Head of caudate nucleus (tissue), 42 donors: ENCODE measurements around the gene PPP1R14B.

Experiments
- DNase-seq, 42 donors: peaks; one replicate each; pipeline versions ENCODE4 v3.0.0 to v3.0.0-alpha.2; 2020 to 2021; ENCODE audit warnings: mixed read lengths in 7 of 42
- intact Hi-C: fragments of 100-400 bp; cut with DNase I; formaldehyde crosslinking; loops from one replicate; pipeline ENCODE4 v1.15.0; 2022

PPP1R14B gene

DNA sequence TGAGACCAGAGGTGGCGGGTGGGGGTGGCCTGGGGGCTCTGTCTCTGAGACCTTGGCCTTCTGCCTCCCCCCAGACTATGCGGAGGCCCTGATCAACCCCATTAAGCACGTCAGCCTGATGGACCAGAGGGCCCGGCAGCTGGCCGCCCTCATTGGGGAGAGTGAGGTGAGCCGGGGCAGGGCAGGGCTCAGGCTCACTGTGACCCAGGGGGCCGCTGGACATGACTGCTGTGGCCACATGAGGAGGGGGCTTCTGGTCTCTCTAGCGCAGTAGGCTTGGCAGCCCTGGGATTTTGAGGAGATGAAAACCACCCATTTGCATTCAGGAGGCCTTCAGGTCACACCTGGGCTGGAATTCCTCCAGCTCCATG lies 17.2 kb upstream of the PPP1R14B start:
- intact Hi-C loops = no loop called here
- DNase-seq = no peak

DNA sequence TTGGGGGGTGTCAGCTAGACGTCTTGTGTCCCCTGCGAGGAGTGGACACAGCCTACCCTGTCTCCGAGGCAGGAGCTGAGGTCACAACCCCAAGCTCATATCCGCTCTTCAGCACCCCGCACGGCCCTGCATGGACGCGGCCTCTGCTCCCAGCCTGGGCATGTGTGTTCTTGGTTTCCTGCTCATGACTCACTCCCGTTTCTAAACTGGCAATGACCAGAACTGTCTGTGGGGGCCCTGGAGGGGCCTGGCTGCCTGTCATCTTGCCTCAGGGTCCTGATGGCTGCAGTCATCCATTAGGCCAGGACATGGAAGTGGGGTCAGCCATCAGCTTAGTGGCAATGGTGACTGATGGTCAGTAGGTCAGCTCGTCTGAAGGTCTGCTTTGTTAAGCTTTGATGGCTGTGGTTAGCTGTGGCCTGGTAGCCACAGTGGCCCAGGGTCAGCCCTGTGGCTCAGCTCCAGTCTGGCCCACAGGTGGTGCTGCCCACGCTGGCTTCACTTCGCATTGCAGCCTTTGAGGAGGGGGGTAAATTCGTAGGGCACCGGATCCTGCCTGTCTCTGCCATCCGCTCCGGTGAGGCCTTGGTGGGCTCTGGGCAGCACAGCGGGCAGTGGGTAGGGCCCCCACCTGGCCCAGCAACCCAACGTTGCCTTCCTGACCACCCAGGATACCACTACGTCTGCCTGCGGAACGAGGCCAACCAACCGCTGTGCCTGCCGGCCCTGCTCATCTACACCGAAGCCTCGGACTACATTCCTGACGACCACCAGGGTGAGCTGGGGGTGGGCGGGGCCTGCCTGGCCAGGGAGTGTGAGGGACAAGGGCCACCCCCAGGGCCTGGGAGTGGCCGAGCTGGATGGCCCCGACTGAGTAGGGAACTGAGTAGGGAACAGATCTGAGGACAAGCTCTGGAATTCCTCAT lies 16.5 kb upstream of the PPP1R14B start:
- no peak for DNase-seq
- intact Hi-C loops = no loop called here

GRCh38 chr11:64262271-64263002 lies 15.7 kb upstream of the PPP1R14B start:
- intact Hi-C loops = no loop called here
- DNase-seq = no peak

DNA sequence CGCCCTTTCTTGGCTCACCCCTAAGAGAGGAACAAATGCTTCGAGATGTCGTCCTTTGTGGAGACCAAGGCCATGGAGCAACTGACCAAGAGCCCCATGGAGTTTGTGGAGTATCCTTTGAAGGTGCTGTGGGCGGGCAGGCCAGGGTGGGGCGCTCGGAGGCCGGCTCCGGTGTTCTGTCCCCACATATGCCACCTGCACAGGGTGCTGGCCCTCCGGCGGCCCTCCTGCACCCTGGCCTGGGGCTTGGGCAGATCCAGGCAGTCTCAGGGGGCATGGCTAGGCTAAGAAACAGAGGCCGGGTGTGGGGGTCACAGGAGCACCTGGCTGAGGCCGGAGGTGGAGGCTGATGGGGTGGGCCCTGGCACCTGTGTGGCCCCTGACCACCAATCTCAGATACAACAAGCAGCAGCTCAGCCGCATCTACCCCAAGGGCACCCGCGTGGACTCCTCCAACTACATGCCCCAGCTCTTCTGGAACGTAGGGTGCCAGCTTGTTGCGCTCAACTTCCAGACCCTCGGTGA lies 14.9 kb upstream of the PPP1R14B start:
- intact Hi-C loops = no loop called here
- DNase-seq = no peak

DNA sequence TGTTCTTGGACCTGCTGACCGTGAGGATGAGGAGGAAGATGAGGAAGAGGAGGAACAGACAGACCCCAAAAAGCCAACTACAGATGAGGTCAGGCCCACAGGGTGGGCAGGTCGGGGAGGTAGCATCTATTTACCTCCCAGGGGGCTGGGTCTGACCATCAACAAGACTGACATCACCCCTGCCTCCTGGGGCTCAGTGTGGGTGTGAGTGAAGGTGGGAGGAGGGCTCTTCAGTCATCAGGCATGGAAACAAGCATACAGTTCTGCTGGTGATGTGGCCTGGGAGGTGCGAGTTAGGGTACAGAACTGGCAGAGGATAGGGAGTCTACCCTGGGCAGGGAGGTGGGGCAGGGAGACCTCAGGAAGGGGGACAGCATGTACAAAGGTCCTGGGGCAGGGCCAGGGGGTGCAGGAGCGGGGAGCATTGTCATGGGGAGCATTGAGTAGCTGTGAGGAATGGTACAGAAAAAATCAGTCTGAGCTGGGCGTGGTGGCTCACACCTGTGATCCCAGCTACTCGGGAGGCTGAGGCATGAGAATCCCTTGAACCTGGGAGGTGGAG lies 13.5 kb upstream of the PPP1R14B start:
- intact Hi-C loops = no loop called here
- DNase-seq = no peak

DNA sequence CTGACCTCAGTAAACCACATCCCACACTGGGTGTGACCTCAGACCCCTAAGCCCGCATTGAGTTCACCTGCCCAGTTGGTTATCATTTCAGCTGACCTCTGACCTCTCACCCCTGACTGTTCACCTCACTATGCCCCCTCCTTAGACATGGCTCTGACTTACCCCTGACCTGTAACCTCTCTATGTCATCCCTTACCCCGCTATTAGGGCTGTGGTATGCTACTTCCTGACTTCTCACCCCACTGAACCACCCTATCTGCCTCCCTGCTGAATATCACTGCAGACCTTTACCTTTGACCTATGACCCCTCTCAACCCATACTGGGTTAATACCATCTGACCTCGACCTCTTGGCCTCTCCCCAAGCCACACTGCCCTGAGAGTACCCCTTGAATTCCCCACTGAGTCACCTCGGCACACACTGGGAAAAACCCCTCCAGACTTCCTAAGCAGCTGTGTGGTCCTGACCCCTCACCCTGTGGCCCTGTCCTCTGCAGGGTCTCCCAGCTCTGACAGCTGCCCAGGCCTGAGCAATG lies 12.9 kb upstream of the PPP1R14B start:
- intact Hi-C loops = no loop called here
- DNase-seq = no peak

- DNase-seq = no peak
These were observed 12.3 kb upstream of the PPP1R14B start for GRCh38 chr11:64258946-64259532.

GRCh38 chr11:64258356-64258755 lies 11.6 kb upstream of the PPP1R14B start:
- intact Hi-C loops = no loop called here
- no peak for DNase-seq

More at GRCh38 chr11:64258946-64259532, 12.3 kb upstream of the PPP1R14B start:
- intact Hi-C loops = no loop called here

- intact Hi-C loops = no loop called here
- DNase-seq = no peak
These were observed 9.6 kb upstream of the PPP1R14B start for GRCh38 chr11:64256300-64256699.

- intact Hi-C loops = no loop called here
- DNase-seq = no peak
These were observed 8.7 kb upstream of the PPP1R14B start for GRCh38 chr11:64255135-64256128.

GRCh38 chr11:64254326-64254725 lies 7.6 kb upstream of the PPP1R14B start:
- intact Hi-C loops = no loop called here
- DNase-seq = no peak

DNA sequence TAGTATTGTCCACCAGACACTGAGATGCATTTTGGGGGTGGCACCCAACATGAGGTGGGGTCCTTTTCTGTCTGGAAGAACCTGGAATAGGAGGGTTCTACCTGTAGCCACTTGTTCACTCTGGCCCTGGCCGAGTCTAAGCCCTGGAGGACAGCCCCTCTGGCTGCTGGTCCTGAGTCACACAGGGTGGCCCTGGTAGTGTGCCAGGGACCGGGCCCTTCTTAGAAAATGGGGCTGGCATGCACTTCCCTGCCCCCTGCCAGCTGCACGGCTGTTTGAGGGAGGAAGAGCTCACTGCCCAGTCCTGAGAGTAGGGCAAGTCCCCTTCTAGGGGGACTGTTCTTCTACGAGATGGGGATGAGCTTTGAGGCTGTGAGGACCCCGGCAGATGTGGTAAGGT lies 6.7 kb upstream of the PPP1R14B start:
- DNase-seq = peak in 22 of 42 donors; percentile 41 to 80 (median 61)
- intact Hi-C loops = no loop called here

- no peak for DNase-seq
- intact Hi-C loops = no loop called here
These were observed 6.3 kb upstream of the PPP1R14B start for GRCh38 chr11:64253043-64253442.

GRCh38 chr11:64252003-64252872 lies 5.5 kb upstream of the PPP1R14B start:
- intact Hi-C loops = no loop called here

GRCh38 chr11:64251753-64252002 lies 4.9 kb upstream of the PPP1R14B start:
- no peak for DNase-seq
- intact Hi-C loops = no loop called here

More at GRCh38 chr11:64252003-64252872, 5.5 kb upstream of the PPP1R14B start:
- DNase-seq = peak in 1 of 42 donors; percentile 39

DNA sequence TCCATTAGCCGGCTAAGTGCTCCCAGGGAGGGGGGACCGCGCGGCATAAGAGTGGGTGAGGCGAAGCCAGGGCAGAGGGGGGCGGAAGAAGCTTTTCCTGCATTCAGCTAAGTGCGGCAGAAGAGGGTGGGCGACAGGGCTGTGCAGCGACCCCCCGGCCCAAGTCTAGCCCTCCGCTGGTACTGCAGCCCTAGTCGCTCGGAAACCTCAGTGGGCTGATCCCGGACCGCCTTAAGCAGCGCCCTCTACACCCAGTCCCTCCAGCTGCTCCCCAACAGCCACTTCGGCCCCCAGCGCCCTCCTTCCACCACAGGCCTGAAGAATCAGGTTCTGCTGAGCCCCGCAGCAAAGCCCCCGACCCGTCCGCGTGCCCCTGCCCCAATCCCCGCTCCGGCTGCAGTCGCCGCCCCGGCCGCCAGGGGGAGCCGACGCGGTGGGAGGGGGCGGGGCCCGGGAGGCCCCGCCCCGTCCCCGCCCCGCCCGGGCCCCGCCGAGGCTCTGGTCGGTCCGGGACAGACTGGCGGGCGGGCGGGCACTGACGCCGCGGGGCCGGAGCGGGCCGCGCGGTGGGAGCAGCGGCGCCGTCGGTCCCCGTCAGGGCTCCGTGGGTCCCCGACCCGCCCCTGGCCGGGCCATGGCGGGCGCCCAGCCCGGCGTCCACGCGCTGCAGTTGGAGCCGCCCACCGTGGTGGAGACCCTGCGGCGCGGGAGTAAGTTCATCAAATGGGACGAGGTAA lies 4.4 kb upstream of the PPP1R14B start, which contains the start of gene PLCB3:
PLCB3 (plus strand) TSS at position 515 of the 737 bp plus-strand sequence; CDS start at position 635, 120 bp downstream.
- intact Hi-C loops = no loop called here
- peak in 28 of 42 donors; percentile 49 to 83 (median 66) for DNase-seq
